Osteocyte (in vitro differentiated cells): ENCODE measurements around the gene ZNF512B. TPM values are rescaled to one million over a fixed set of nuclear protein-coding genes. Genes with fewer than 3 reads are reported as not detected.
A peak's percentile ranks its signal among the peaks of the same experiment; 100 is the strongest.

ENCODE experiments used
- DNase-seq: peaks from one replicate; pipeline ENCODE4 v3.0.0; 2021; ENCODE audit warnings: mixed read lengths; ENCODE audit not compliant: unreplicated experiment; ENCODE audit errors: extremely low spot score
- H3K27ac Mint-ChIP-seq: one replicate; pipeline ENCODE4 v1.8.0; 2021; ENCODE audit warnings: mild to moderate bottlenecking, mixed read lengths; ENCODE audit not compliant: unreplicated experiment
- H3K27me3 Mint-ChIP-seq: one replicate; pipeline ENCODE4 v1.8.0; 2021; ENCODE audit warnings: mixed read lengths; ENCODE audit not compliant: unreplicated experiment
- H3K36me3 Mint-ChIP-seq: one replicate; pipeline ENCODE4 v1.8.0; 2021; ENCODE audit warnings: mixed read lengths; ENCODE audit not compliant: unreplicated experiment
- H3K4me1 Mint-ChIP-seq: one replicate; pipeline ENCODE4 v1.8.0; 2021; ENCODE audit warnings: mixed read lengths; ENCODE audit not compliant: unreplicated experiment
- H3K4me3 Mint-ChIP-seq: one replicate; pipeline ENCODE4 v1.8.0; 2021; ENCODE audit warnings: mild to moderate bottlenecking, moderate library complexity, mixed read lengths; ENCODE audit not compliant: unreplicated experiment
- H3K9me3 Mint-ChIP-seq: one replicate; pipeline ENCODE4 v1.8.0; 2021; ENCODE audit warnings: mixed read lengths; ENCODE audit not compliant: unreplicated experiment
- total RNA-seq: library from RNA; stranded (reverse); gene quantifications from 2 replicates; pipeline ENCODE4 v1.2.1, GENCODE V29; 2021
- TF ChIP-seq, protein P1 (sequence below): fragments of 200-600 bp; sonication (generic); IDR thresholded peaks from 2 replicates; pipeline ENCODE4 v1.5.0; 2021; ENCODE audit warnings: antibody characterized with exemption, mild to moderate bottlenecking, moderate library complexity

ZNF512B gene
- total RNA-seq, 1 donor from 2014 or later: 40.9 TPM

- peaks cover 2% of the 10 kb centered on the region for H3K4me1 Mint-ChIP-seq
- DNase-seq: no peak
- H3K9me3 Mint-ChIP-seq: no peaks in the 10 kb centered on the region
- H3K4me3 Mint-ChIP-seq: no peak overlapping the region
- no peak overlapping the region for H3K27ac Mint-ChIP-seq
- no peaks in the 10 kb centered on the region for H3K27me3 Mint-ChIP-seq
- H3K36me3 Mint-ChIP-seq: peaks cover 11% of the 10 kb centered on the region
- TF ChIP-seq, protein P1, sequence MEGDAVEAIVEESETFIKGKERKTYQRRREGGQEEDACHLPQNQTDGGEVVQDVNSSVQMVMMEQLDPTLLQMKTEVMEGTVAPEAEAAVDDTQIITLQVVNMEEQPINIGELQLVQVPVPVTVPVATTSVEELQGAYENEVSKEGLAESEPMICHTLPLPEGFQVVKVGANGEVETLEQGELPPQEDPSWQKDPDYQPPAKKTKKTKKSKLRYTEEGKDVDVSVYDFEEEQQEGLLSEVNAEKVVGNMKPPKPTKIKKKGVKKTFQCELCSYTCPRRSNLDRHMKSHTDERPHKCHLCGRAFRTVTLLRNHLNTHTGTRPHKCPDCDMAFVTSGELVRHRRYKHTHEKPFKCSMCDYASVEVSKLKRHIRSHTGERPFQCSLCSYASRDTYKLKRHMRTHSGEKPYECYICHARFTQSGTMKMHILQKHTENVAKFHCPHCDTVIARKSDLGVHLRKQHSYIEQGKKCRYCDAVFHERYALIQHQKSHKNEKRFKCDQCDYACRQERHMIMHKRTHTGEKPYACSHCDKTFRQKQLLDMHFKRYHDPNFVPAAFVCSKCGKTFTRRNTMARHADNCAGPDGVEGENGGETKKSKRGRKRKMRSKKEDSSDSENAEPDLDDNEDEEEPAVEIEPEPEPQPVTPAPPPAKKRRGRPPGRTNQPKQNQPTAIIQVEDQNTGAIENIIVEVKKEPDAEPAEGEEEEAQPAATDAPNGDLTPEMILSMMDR: no peak
These were observed 29.7 kb downstream of the ZNF512B start for GRCh38 chr20:63940071-63940471.

DNA sequence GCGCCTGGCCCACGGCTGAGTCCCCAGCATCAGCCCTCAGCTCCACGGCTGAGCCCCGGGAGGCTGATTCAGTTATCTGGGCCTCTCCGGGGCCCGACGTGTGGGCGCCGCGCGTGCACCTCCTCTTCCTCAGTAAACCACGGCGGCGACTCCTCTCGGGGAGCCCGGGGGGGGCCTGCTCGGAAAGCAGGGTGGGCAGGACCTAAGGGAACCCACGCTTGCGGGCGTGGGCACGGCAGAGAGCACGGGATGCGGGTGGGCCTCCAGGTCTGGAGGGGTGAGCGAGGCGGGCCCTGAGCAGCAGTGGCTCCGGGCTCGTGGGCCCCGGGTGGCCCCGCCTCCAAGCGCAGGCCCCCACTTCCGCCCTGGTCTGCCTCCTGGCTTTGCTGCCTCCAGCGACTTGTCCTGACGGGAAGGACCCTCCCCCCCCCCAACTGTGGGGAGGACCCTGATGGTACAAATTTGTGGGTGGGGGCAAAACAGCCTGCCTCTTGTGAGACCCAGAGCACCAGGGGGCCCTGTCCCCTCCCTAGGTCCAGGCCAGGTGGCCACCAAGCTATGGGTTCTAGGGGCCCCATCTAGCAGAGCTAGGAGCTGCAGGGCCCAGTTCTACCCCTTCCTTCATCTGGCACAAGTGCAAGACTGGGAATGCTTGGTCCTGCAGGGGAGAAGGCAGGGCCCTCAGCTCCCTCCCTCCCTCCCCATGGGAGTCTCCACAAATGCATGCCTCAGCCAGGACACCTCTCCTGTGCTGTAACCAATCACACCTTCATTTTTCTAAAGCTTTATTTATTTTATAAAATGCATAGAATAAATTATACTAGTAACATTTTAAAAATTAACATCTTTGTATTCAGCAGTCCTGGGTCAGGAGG lies 30.4 kb downstream of the ZNF512B start:
- no peak for DNase-seq

GRCh38 chr20:63937596-63937995 lies 32.1 kb downstream of the ZNF512B start:
- TF ChIP-seq, protein P1: no peak
- Mint-ChIP-seq H3K4me1 (peaks cover 2% of the 10 kb centered on the region), H3K9me3 (no peaks in the 10 kb centered on the region), H3K36me3 (peaks cover 13% of the 10 kb centered on the region), H3K27ac (no peak overlapping the region), H3K27me3 (no peaks in the 10 kb centered on the region), H3K4me3 (no peak overlapping the region)
- no peak for DNase-seq

More for the DNA sequence above, 30.4 kb downstream of the ZNF512B start:
- H3K9me3 Mint-ChIP-seq: no peaks in the 10 kb centered on the region
- H3K27me3 Mint-ChIP-seq: no peaks in the 10 kb centered on the region
- H3K4me3 Mint-ChIP-seq: no peak overlapping the region
- peaks cover 2% of the 10 kb centered on the region for H3K4me1 Mint-ChIP-seq
- H3K36me3 Mint-ChIP-seq: peaks cover 13% of the 10 kb centered on the region
- H3K27ac Mint-ChIP-seq: no peak overlapping the region
- TF ChIP-seq, protein P1: no peak

DNA sequence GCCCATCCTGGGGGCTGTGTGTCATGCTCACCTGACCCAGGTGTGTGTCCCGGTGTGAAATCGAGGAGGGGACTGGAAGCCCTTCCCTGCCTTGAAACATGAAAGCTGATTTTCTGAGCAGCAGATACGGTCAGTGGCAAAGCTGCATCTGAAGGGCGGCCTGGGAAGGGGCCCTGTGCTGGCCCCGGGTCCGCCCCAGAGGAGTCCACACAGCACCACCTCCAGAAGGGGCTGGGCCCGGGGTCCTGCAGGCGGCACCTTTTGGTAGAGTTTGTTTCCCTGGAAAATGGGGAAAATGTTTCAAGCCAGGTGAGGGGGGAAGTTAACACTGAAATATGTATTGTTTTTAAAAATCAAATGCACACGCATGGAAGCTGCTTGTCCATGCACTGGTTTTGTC lies 34.3 kb downstream of the ZNF512B start:
- Mint-ChIP-seq H3K4me3 (no peak overlapping the region), H3K36me3 (peaks cover 26% of the 10 kb centered on the region), H3K9me3 (no peaks in the 10 kb centered on the region), H3K27me3 (no peaks in the 10 kb centered on the region), H3K27ac (no peak overlapping the region), H3K4me1 (no peaks in the 10 kb centered on the region)
- TF ChIP-seq, protein P1: no peak
- no peak for DNase-seq

GRCh38 chr20:63934271-63935068 lies 35.3 kb downstream of the ZNF512B start:
- no peaks in the 10 kb centered on the region for H3K9me3 Mint-ChIP-seq
- TF ChIP-seq, protein P1: peak; percentile 45
- H3K27ac Mint-ChIP-seq: peak overlapping the region; percentile 38
- DNase-seq: no peak
- H3K4me1 Mint-ChIP-seq: no peaks in the 10 kb centered on the region
- H3K4me3 Mint-ChIP-seq: no peak overlapping the region
- peaks cover 32% of the 10 kb centered on the region for H3K36me3 Mint-ChIP-seq
- H3K27me3 Mint-ChIP-seq: no peaks in the 10 kb centered on the region
